Gastrocnemius medialis (tissue), 4 donors: Measurements from ENCODE around the gene PRICKLE3. TPM values are rescaled to one million over a fixed set of nuclear protein-coding genes. Genes with fewer than 3 reads are reported as not detected.

Experiments used
- ATAC-seq, 2 donors: fragments of 150-250 bp; one replicate each; pipeline ENCODE4 v1.9.1; 2016
- DNase-seq, 2 donors: peaks; one replicate each; pipeline ENCODE4 v3.0.0-alpha.2; 2019
- H3K27ac ChIP-seq, 4 donors: fragments of 200-600 bp; sonication (generic); 1 replicate in 1 of 4; 2 replicates in 3 of 4; pipeline ENCODE4 v1.5.1; 2016 to 2018; ENCODE audit warnings: mild to moderate bottlenecking in 2 of 4, moderate library complexity in 1 of 4
- H3K27me3 ChIP-seq, 3 donors: fragments of 200-600 bp; sonication (generic) in 2 of 3; 1 replicate in 1 of 3; 2 replicates in 2 of 3; pipeline versions ENCODE4 v1.5.1 to v1.6.0; 2016 to 2019; ENCODE audit warnings: mild to moderate bottlenecking in 1 of 3, moderate library complexity in 1 of 3
- H3K36me3 ChIP-seq, 2 donors: fragments of 200-600 bp; sonication (generic) in 1 of 2; one replicate each; pipeline ENCODE4 v1.5.1; 2017 to 2018
- H3K4me1 ChIP-seq, 2 donors: fragments of 200-600 bp; sonication (generic) in 1 of 2; one replicate each; pipeline ENCODE4 v1.5.1; 2016 to 2017; ENCODE audit warnings: mild to moderate bottlenecking in 2 of 2
- H3K4me3 ChIP-seq, 4 donors: fragments of 200-600 bp; sonication (generic) in 3 of 4; 1 replicate in 1 of 4; 2 replicates in 3 of 4; pipeline ENCODE4 v1.5.1; 2016 to 2019; ENCODE audit warnings: mild to moderate bottlenecking in 2 of 4
- H3K9me3 ChIP-seq, 3 donors: fragments of 200-600 bp; sonication (generic) in 2 of 3; 1 replicate in 1 of 3; 2 replicates in 2 of 3; pipeline ENCODE4 v1.5.1; 2016 to 2019
- POLR2A ChIP-seq, 2 donors: fragments of 450-650 bp; IDR thresholded peaks; one replicate each; pipeline ENCODE4 v1.6.1; 2017; ENCODE audit warnings: antibody characterized with exemption in 2 of 2, mild to moderate bottlenecking in 2 of 2, moderate library complexity in 2 of 2
- in situ Hi-C, 4 donors: fragments of 200-750 bp; cut with MboI; loops; one replicate each; pipeline versions ENCODE4 v1.15.0 to v1.8.0; 2017; ENCODE audit warnings: low sequenced_read_pairs in 4 of 4
- intact Hi-C: fragments of 100-400 bp; cut with DNase I; formaldehyde crosslinking; loops from one replicate; pipeline ENCODE4 v1.15.1; 2023; ENCODE audit warnings: low total_unique reads
- total RNA-seq, 4 donors: library from RNA; depleted of rRNA; stranded (reverse); fragments of >200 nt; gene quantifications; one replicate each; pipeline versions ENCODE4 v1.1.0 to v1.2.3, GENCODE V29; 2016
- TF ChIP-seq, protein P1 (sequence below), 5 experiments: fragments of 450-650 bp in 3 of 5; fragments of 200-600 bp in 2 of 5; sonication (generic) in 2 of 5; IDR thresholded peaks in 4 of 5; conservative IDR thresholded peaks in 1 of 5; 1 replicate in 4 of 5; 2 replicates in 1 of 5; pipeline ENCODE4 v1.5.1; 2016 to 2019; ENCODE audit warnings: antibody characterized with exemption in 5 of 5, mild to moderate bottlenecking in 3 of 5, moderate library complexity in 3 of 5

The PRICKLE3 gene
- total RNA-seq, 4 donors from 2014 or later = 9.1 to 33.1 (median 21.3) TPM

DNA sequence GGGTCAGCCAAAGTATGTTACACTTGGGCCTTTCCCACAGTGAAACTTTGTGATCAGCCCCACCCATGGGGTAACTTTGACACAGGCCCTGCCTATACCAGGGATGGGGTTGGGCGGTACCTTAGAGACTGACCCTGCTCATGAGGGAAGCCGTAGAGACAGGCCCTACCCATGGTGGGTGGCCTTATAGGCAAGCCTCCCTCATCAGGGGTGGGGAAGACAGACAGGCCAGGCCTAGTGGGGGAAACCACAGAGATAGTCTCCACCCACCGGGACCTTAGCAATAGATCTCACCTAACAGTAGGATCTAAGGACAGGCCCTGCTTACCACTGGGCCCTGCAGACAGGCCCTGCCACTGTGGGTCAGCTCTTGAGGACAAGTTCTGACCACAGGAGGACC, 7.6 kb downstream of the PRICKLE3 start:
- Histone ChIP-seq H3K27me3 (no peaks in the 10 kb centered on the region), H3K4me1 (no peaks in the 10 kb centered on the region), H3K27ac (peak overlapping the region in 2 of 4 donors; percentile 64 to 70), H3K36me3 (peaks cover 0 to 25% of the 10 kb centered on the region in 2 donors), H3K4me3 (no peak overlapping the region), H3K9me3 (no peaks in the 10 kb centered on the region)
- TF ChIP-seq, protein P1, sequence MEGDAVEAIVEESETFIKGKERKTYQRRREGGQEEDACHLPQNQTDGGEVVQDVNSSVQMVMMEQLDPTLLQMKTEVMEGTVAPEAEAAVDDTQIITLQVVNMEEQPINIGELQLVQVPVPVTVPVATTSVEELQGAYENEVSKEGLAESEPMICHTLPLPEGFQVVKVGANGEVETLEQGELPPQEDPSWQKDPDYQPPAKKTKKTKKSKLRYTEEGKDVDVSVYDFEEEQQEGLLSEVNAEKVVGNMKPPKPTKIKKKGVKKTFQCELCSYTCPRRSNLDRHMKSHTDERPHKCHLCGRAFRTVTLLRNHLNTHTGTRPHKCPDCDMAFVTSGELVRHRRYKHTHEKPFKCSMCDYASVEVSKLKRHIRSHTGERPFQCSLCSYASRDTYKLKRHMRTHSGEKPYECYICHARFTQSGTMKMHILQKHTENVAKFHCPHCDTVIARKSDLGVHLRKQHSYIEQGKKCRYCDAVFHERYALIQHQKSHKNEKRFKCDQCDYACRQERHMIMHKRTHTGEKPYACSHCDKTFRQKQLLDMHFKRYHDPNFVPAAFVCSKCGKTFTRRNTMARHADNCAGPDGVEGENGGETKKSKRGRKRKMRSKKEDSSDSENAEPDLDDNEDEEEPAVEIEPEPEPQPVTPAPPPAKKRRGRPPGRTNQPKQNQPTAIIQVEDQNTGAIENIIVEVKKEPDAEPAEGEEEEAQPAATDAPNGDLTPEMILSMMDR (IDR thresholded peaks at IDR 0.05 in 4 of 5, conservative IDR thresholded peaks at IDR 0.05 in 1 of 5) = no peak
- TF ChIP-seq POLR2A (IDR thresholded peaks at IDR 0.05) = no peak
- intact Hi-C loops (loop anchor here (10.0 kb wide), 1 partner anchor 1694 kb away; the partner anchor contains the start of gene ZNF41), in situ Hi-C loops (no loop called here)
- no peak for ATAC-seq
- DNase-seq = no peak

DNA sequence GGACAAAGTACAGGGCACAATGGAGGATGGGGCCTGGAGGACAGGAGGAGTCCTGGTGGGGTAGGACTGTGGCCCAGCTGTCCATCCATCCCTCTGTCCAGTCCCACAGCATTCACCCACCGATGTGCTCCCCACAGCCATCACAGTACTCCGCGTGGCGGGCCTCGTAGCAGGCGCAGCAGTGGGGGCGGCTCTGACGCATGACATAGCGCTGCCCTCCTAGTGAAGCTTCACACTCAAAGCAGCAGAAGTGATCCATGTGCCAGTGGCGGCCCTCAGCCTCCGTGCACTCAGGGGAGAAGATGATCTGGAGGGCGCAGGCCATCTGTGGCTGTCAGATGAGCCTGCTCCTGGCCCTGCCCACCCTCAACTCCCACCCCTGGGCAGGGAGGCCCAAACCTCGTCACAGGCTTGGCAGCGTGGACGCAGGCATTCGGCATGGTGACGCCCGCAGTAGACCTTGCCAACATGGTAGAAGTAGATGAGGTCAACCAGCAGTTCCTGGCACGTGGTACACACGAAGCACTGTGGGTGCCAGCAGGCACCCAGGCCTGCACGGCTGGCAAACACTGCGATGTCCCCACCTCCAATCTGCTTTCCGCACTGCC, 8.2 kb downstream of the PRICKLE3 start:
- peaks cover 0 to 23% of the 10 kb centered on the region in 2 donors for H3K36me3 ChIP-seq
- ATAC-seq = peak; percentile 39 to 61
- no peaks in the 10 kb centered on the region for H3K27me3 ChIP-seq
- intact Hi-C loops = loop anchor here (10.0 kb wide), 1 partner anchor 1693 kb away; the partner anchor contains the start of gene ZNF41
- no peaks in the 10 kb centered on the region for H3K9me3 ChIP-seq
- peaks cover 0 to under 1% of the 10 kb centered on the region in 2 donors for H3K4me1 ChIP-seq
- no peak for TF ChIP-seq POLR2A (IDR thresholded peaks at IDR 0.05)
- TF ChIP-seq, protein P1 (IDR thresholded peaks at IDR 0.05 in 4 of 5, conservative IDR thresholded peaks at IDR 0.05 in 1 of 5) = no peak
- no peak overlapping the region for H3K4me3 ChIP-seq
- peak overlapping the region in 3 of 4 donors; percentile 39 to 70 (median 64) for H3K27ac ChIP-seq
- DNase-seq = peak in 1 of 2 donors; percentile 48
- in situ Hi-C loops = no loop called here

DNA sequence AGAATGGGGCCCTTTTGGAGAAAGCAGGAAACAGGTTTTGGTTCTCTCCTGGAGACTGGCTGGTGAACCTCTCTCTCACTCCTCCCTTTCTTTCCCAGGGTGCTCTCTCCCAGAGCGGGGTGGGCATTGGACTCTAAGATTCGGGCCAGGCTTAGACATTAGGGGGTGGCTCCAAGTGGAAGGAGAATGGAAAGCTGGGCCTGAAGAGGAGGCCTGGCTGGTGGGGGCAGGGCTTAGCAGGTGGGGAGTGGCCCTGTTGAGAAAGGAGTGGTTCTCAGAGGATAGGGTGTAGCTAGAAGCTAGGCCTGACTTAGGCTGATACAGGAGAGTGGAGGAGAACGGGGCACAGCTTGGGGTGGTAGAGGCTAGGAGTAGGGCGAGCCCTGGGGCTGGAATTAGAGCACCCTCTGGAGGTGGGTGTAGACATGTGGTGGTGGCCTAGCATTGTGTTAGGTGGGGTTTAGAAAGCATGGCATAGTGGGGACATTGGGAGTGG, 8.8 kb downstream of the PRICKLE3 start:
- in situ Hi-C loops = no loop called here
- Histone ChIP-seq H3K4me1 (peaks cover 0 to 3% of the 10 kb centered on the region in 2 donors), H3K9me3 (no peaks in the 10 kb centered on the region), H3K4me3 (no peak overlapping the region), H3K27ac (peak overlapping the region; percentile 39 to 70 (median 54)), H3K27me3 (no peaks in the 10 kb centered on the region), H3K36me3 (peaks cover 0 to 19% of the 10 kb centered on the region in 2 donors)
- DNase-seq (peak in 1 of 2 donors; percentile 37), ATAC-seq (peak; percentile 61 to 74)
- TF ChIP-seq POLR2A (IDR thresholded peaks at IDR 0.05) = no peak
- TF ChIP-seq, protein P1 (IDR thresholded peaks at IDR 0.05 in 4 of 5, conservative IDR thresholded peaks at IDR 0.05 in 1 of 5) = peak in 2 of 5 experiments; percentile 10 to 45
- intact Hi-C loops = loop anchor here (10.0 kb wide), 1 partner anchor 1693 kb away; the partner anchor contains the start of gene ZNF41

DNA sequence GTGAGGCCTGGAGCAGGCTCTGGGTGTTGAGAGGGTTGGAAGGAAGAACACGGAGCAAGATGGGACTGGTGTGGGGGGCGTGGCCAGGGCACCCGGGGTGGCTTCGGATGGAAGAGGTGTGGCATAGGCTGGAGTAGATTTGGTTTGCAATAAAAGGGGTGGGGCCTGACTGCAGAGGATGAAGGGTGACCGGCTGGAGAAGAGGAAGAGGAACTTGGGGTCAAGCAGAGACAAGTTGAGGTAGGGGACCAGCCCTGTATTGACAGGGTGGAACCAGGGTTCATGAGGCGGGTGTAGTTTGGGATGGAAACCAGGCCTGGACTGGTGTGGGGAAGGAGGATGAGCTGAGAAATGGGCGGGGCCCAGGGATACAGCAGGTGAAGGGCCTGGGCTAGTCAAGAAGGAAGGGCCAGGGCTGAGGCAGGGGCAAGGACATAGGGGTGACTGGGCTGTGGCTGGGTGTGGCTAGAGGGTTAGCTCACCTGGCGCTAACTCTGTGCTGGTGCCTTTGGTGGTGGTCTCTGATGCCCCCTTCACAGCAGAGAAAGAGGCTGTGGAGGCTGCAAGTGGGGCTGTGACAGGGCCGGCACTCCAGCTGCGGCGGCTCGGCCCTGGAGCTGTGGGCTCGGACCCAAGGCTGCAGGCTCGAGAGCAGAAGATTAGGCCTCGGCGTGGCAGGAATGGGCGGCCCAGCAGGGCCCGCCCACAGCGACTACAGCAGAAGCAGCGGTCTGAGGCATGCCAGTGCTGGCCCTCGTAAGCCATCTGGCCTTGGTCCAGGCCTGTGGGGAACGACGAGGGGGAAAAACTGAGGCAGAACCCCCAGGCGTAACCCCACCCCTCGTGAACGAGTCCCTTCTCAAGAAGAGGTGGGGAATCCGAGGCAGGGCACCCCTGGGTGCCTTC, 9.5 kb downstream of the PRICKLE3 start:
- H3K4me3 ChIP-seq = no peak overlapping the region
- peaks cover 0 to 19% of the 10 kb centered on the region in 2 donors for H3K36me3 ChIP-seq

More for the DNA sequence above, 9.5 kb downstream of the PRICKLE3 start:
- Histone ChIP-seq H3K4me1 (peaks cover 0 to 3% of the 10 kb centered on the region in 2 donors), H3K27ac (peak overlapping the region; percentile 39 to 70 (median 54)), H3K27me3 (no peaks in the 10 kb centered on the region), H3K9me3 (no peaks in the 10 kb centered on the region)
- no peak for ATAC-seq
- intact Hi-C loops = loop anchor here (10.0 kb wide), 1 partner anchor 1692 kb away; the partner anchor contains the start of gene ZNF41
- no peak for DNase-seq
- no peak for TF ChIP-seq POLR2A (IDR thresholded peaks at IDR 0.05)
- TF ChIP-seq, protein P1 (IDR thresholded peaks at IDR 0.05 in 4 of 5, conservative IDR thresholded peaks at IDR 0.05 in 1 of 5) = no peak
- in situ Hi-C loops = no loop called here
